ENCODE data around the gene TSPAN31. TPM values are rescaled to one million over a fixed set of nuclear protein-coding genes. Genes with fewer than 3 reads are reported as not detected.
A peak's percentile ranks its signal among the peaks of the same experiment; 100 is the strongest.

The TSPAN31 gene
- total RNA-seq, 1 donor from 2014 or later = 42.3 TPM

- Histone ChIP-seq H3K9me3 (no peaks in the 10 kb centered on the region), H3K36me3 (no peaks in the 10 kb centered on the region), H3K27ac (no peak overlapping the region), H3K4me3 (peak overlapping the region; percentile 9 to 60), H3K4me1 (peaks cover 24% of the 10 kb centered on the region in 2 donors), H3K27me3 (peaks cover 33% of the 10 kb centered on the region)
- TF ChIP-seq CTCF (IDR thresholded peaks at IDR 0.05) = no peak
- intact Hi-C loops (cut with DNase I) = no loop called here
- DNase-seq (ENCODE audit: low spot score in 2 of 2) = no peak
Measured at GRCh38 chr12:57736741-57737466, 7.9 kb upstream of the TSPAN31 start.

DNA sequence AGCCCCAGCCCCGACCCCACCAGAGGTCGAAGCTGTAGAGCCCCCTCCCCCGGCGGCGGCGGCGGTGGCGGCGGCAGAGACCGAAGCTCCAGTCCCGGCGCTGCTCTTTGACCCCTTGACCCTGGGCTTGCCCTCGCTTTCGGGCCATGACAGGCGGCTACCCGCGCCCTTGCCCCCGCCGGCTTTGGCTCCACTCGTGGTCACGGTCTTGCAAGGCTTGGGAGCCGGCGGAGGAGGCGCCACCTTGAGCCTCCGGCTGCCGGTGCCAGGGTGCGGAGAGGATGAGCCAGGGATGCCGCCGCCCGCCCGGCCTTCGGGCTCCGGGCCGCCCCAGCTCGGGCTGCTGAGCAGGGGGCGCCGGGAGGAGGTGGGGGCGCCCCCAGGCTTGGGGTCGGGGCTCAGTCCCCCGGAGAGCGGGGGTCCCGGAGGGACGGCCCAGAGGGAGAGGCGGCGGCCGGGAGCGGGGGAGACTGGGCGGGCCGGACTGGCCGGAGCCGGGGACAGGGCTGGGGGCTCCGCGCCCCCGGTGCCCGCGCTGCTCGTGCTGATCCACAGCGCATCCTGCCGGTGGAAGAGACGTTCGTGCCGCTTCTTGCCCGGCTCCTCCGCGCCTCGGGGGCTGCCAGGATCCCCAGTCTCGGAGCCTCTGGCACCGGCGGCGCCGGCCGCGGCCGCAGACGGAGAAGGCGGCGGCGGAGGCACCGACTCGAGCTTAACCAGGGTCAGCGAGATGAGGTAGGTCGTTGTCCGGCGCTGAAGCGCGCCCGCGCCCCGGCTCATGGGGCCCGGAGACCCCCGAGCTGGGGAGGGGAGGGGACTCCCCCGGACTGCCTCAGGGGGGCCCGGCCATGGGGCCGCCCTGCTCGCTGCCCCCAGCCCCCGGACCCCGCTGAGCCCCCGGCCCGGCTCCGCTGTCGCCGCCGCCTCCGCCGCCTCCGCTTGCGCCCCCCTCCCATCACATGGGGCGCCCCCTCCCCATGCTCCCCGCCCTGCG is 7.1 kb upstream of the TSPAN31 start:
- H3K4me3 ChIP-seq = peak overlapping the region; percentile 34 to 60
- no peak for DNase-seq (ENCODE audit: low spot score in 2 of 2)
- H3K27me3 ChIP-seq = peaks cover 33% of the 10 kb centered on the region
- no peaks in the 10 kb centered on the region for H3K36me3 ChIP-seq
- TF ChIP-seq CTCF (IDR thresholded peaks at IDR 0.05) = peak; percentile 14 to 35 (median 17)
- intact Hi-C loops (cut with DNase I) = no loop called here
- H3K9me3 ChIP-seq = no peaks in the 10 kb centered on the region
- no peak overlapping the region for H3K27ac ChIP-seq
- H3K4me1 ChIP-seq = peaks cover 24% of the 10 kb centered on the region in 2 donors

GRCh38 chr12:57738661-57739237 is 6.1 kb upstream of the TSPAN31 start, which contains the start of gene AGAP2:
AGAP2 (minus strand) TSS chr12:57738742; CDS start chr12:57738246, 496 bp downstream.
- TF ChIP-seq CTCF (IDR thresholded peaks at IDR 0.05) = no peak
- H3K9me3 ChIP-seq = no peaks in the 10 kb centered on the region
- H3K4me3 ChIP-seq = peak within 1 kb of the TSS; percentile 34 to 60
- H3K4me1 ChIP-seq = peaks cover 24% of the 10 kb centered on the region in 2 donors
- H3K27me3 ChIP-seq = peaks cover 33% of the 10 kb centered on the region
- H3K27ac ChIP-seq = no peak within 1 kb of the TSS
- H3K36me3 ChIP-seq = no peaks in the 10 kb centered on the region
- DNase-seq (ENCODE audit: low spot score in 2 of 2) = no peak
- intact Hi-C loops (cut with DNase I) = no loop called here

DNA sequence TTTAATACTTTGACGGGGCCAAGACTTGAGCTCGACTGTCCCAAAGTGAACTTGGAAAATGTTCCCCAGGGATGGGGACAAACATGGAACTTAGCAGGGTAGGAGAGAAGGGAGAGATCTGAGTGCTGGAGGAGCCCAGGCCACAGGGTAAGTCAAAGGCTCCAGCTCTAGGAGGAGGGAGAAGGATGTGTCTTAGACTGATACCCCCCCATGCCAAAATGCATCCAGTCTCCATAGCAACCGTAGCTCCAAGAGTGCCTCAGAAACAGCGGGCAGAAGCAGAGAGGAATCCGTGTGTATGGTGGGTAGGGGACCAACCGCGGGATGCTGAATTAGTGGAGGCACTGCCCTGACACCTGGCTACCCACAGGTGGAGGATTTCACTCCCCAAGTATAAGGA is 5.5 kb upstream of the TSPAN31 start:
- H3K4me3 ChIP-seq = no peak overlapping the region
- H3K27me3 ChIP-seq = peaks cover 33% of the 10 kb centered on the region
- no peak for TF ChIP-seq CTCF (IDR thresholded peaks at IDR 0.05)
- no peaks in the 10 kb centered on the region for H3K36me3 ChIP-seq
- no peak overlapping the region for H3K27ac ChIP-seq
- H3K9me3 ChIP-seq = no peaks in the 10 kb centered on the region
- no peak for DNase-seq (ENCODE audit: low spot score in 2 of 2)
- peaks cover 24 to 26% of the 10 kb centered on the region in 2 donors for H3K4me1 ChIP-seq
- intact Hi-C loops (cut with DNase I) = no loop called here

DNA sequence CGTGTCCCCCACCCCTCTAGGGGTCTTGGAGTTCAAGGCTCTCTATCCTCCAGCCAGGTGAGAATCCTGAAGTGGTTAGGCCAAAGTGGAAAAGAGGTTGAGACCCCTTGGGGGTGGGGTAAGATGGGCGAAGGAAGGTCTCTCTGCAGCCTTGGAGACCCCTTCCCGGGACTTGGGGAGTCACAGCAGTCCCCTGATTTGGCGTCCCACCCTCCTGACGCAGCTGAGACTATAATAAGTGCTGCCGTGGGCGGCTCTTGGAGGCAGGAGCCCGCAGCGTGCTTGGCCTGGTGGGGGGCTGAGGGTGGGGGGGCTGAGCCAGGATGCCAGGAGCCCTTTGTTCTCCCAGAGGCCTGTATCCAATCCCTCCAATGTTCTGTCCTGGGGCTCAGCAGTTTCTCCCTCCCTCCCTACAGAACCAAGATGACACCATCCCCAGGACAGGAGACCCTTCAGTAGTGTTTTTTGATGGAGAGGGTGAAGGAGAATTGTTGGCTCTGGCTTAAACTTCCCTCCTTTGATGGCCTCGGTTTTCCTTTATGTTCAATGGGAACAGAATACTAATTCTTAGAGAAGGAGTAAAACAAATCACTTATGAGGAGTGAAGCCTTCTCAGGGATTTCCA is 4.8 kb upstream of the TSPAN31 start:
- no peak for DNase-seq (ENCODE audit: low spot score in 2 of 2)
- intact Hi-C loops (cut with DNase I) = no loop called here
- no peaks in the 10 kb centered on the region for H3K9me3 ChIP-seq
- H3K27me3 ChIP-seq = peaks cover 33% of the 10 kb centered on the region
- H3K4me1 ChIP-seq = peaks cover 24 to 26% of the 10 kb centered on the region in 2 donors
- no peaks in the 10 kb centered on the region for H3K36me3 ChIP-seq
- H3K4me3 ChIP-seq = no peak overlapping the region
- TF ChIP-seq CTCF (IDR thresholded peaks at IDR 0.05) = no peak
- H3K27ac ChIP-seq = no peak overlapping the region
